Naive thymus-derived CD4-positive, alpha-beta T cell (primary cell): ENCODE measurements around the gene MAT2A. TPM values are rescaled to one million over a fixed set of nuclear protein-coding genes. Genes with fewer than 3 reads are reported as not detected.
A peak's percentile ranks its signal among the peaks of the same experiment; 100 is the strongest.

Experiments used
- ATAC-seq: fragments of 150-1000 bp; cut with Tn5 transposase; 2 replicates; pipeline ENCODE4 v1.10.0; 2021; ENCODE audit warnings: mild to moderate bottlenecking, moderate library complexity
- CTCF ChIA-PET: fragments of 350-600 bp; sonication (Branson Sonifier 250); formaldehyde crosslinking; loops from one replicate; lab custom pipeline; 2021; ENCODE audit warnings: antibody characterized with exemption; lab: Charles Lee
- POLR2A ChIA-PET: fragments of 350-600 bp; sonication (Branson Sonifier 250); formaldehyde crosslinking; loops from one replicate; lab custom pipeline; 2021; ENCODE audit warnings: antibody characterized with exemption, inconsistent platforms; lab: Charles Lee
- DNase-seq, 9 donors: peaks; one replicate each; pipeline versions ENCODE4 v3.0.0 to v3.0.0-alpha.2; 2020 to 2022; ENCODE audit warnings: mixed read lengths in 1 of 9
- H3K27ac ChIP-seq: one replicate; pipeline ENCODE4 v1.7.0; 2013; ENCODE audit warnings: mild to moderate bottlenecking, low read depth, low read length, moderate library complexity
- H3K27me3 ChIP-seq, 2 donors: one replicate each; pipeline ENCODE4 v1.7.0; 2013; ENCODE audit warnings: low read length in 2 of 2, mild to moderate bottlenecking in 2 of 2, moderate library complexity in 2 of 2; ENCODE audit not compliant: control insufficient read depth in 2 of 2, insufficient read depth in 2 of 2
- H3K36me3 ChIP-seq, 3 experiments: 1 replicate in 2 of 3; 2 replicates in 1 of 3; pipeline ENCODE4 v1.7.0; 2013; ENCODE audit warnings: low read length in 3 of 3, mild to moderate bottlenecking in 3 of 3, moderate library complexity in 1 of 3; ENCODE audit not compliant: insufficient read depth in 3 of 3, control insufficient read depth in 2 of 3
- H3K4me1 ChIP-seq, 2 donors: one replicate each; pipeline ENCODE4 v1.7.0; 2013; ENCODE audit warnings: low read length in 2 of 2, mild to moderate bottlenecking in 2 of 2, moderate library complexity in 1 of 2; ENCODE audit not compliant: control insufficient read depth in 2 of 2, insufficient read depth in 2 of 2
- H3K4me3 ChIP-seq: 2 replicates; pipeline ENCODE4 v1.7.0; 2013; ENCODE audit warnings: mild to moderate bottlenecking, low read length
- H3K9me3 ChIP-seq, 3 experiments: 1 replicate in 2 of 3; 2 replicates in 1 of 3; pipeline ENCODE4 v1.7.0; 2013; ENCODE audit warnings: low read length in 3 of 3; ENCODE audit not compliant: control insufficient read depth in 2 of 3
- H3K27ac Mint-ChIP-seq, 9 donors: one replicate each; pipeline ENCODE4 v1.8.0; 2020 to 2022; ENCODE audit warnings: mixed read lengths in 9 of 9, mild to moderate bottlenecking in 8 of 9, moderate library complexity in 5 of 9, inconsistent platforms in 2 of 9
- H3K27me3 Mint-ChIP-seq, 5 donors: one replicate each; pipeline ENCODE4 v1.8.0; 2021 to 2022; ENCODE audit warnings: mixed read lengths in 5 of 5, mild to moderate bottlenecking in 1 of 5
- H3K36me3 Mint-ChIP-seq, 5 donors: one replicate each; pipeline ENCODE4 v1.8.0; 2020 to 2022; ENCODE audit warnings: mixed read lengths in 5 of 5, mild to moderate bottlenecking in 3 of 5, inconsistent platforms in 1 of 5
- H3K4me1 Mint-ChIP-seq, 7 donors: one replicate each; pipeline ENCODE4 v1.8.0; 2020 to 2022; ENCODE audit warnings: mixed read lengths in 7 of 7, mild to moderate bottlenecking in 3 of 7, inconsistent platforms in 1 of 7
- H3K4me3 Mint-ChIP-seq, 10 donors: one replicate each; pipeline ENCODE4 v1.8.0; 2020 to 2022; ENCODE audit warnings: mild to moderate bottlenecking in 10 of 10, mixed read lengths in 10 of 10, moderate library complexity in 6 of 10, inconsistent platforms in 2 of 10
- H3K9me3 Mint-ChIP-seq, 11 donors: one replicate each; pipeline ENCODE4 v1.8.0; 2020 to 2022; ENCODE audit warnings: mixed read lengths in 11 of 11, mild to moderate bottlenecking in 4 of 11, inconsistent platforms in 1 of 11, moderate library complexity in 1 of 11
- intact Hi-C, 2 donors: fragments of 100-400 bp; cut with micrococcal nuclease; formaldehyde crosslinking; loops; one replicate each; pipeline ENCODE4 v1.15.1; 2023
- polyA plus RNA-seq, 2 donors: library from polyadenylated mRNA; unstranded; fragments of 300-500 nt; fragmentation: Illumina TruSeq; gene quantifications; one replicate each; pipeline ENCODE4 v1.2.3, GENCODE V29; 2021
- total RNA-seq, 6 experiments: library from RNA in 5 of 6; stranded (reverse) in 5 of 6; gene quantifications; 1 replicate in 5 of 6; 2 replicates in 1 of 6; pipeline ENCODE4 v1.2.3 and lab custom pipeline; 2021 to 2026

The MAT2A gene
- total RNA-seq = 100 to 1,000 TPM in 4 of 5 experiments, 10 to 100 TPM in 1; 96.3 to 268 (median 178) TPM
- polyA plus RNA-seq = 100 to 1,000 TPM in 1 of 2 donors, 10 to 100 TPM in 1; 79.8 to 120 TPM
- total RNA-seq (lab: John Stamatoyannopoulos, UW) = 162 reads per million, percentile 91 among the genes with 10 or more reads in this experiment

- ChIA-PET POLR2A (interaction anchor here (0.6 to 5.7 kb wide), 32 partner anchors 12 to 1058 kb away, joined by 3 to 74 read pairs (median 6); partner anchors contain the start of genes C2orf68, CAPG, ELMOD3 and GGCX), CTCF (interaction anchor here (0.6 to 3.5 kb wide), 8 partner anchors 12 to 863 kb away, joined by 3 to 31 read pairs (median 4); partner anchors contain the start of gene GGCX)
- Histone ChIP-seq H3K9me3 (no peaks in the 10 kb centered on the region), H3K36me3 (peaks cover 17 to 32% (median 21%) of the 10 kb centered on the region in 3 experiments), H3K27ac (peak within 1 kb of the TSS; percentile 84), H3K4me3 (peak within 1 kb of the TSS; percentile 92), H3K27me3 (no peaks in the 10 kb centered on the region), H3K4me1 (peaks cover 19 to 27% of the 10 kb centered on the region in 2 donors)
- H3K4me1 Mint-ChIP-seq = peaks cover 14 to 58% (median 47%) of the 10 kb centered on the region in 7 donors
- peak; percentile 87 for ATAC-seq
- no peaks in the 10 kb centered on the region for H3K27me3 Mint-ChIP-seq
- intact Hi-C loops = loop anchor here (1.0 to 5.0 kb wide), 14 partner anchors 14 to 349 kb away; partner anchors contain the start of genes ELMOD3 (in 2 of the 2), GGCX (in 2 of the 2), RETSAT (in 2 of the 2) and SH2D6 (in 2 of the 2)
- peak within 1 kb of the TSS; percentile 91 to 98 (median 95) for H3K4me3 Mint-ChIP-seq
- DNase-seq = peak; percentile 72 to 96 (median 88)
- peaks cover 17 to 35% (median 19%) of the 10 kb centered on the region in 5 donors for H3K36me3 Mint-ChIP-seq
- H3K9me3 Mint-ChIP-seq = peaks cover 0 to 1% (median 0%) of the 10 kb centered on the region in 11 donors
- peak within 1 kb of the TSS; percentile 90 to 97 (median 94) for H3K27ac Mint-ChIP-seq
Observed at GRCh38 chr2:85538507-85539360, at the start of gene MAT2A. TSS of gene MAT2A (plus strand) at chr2:85539168. CDS start at chr2:85539288, 120 bp downstream.

GRCh38 chr2:85490861-85491755 is 47.9 kb upstream of the MAT2A start:
- ATAC-seq = no peak
- Mint-ChIP-seq H3K36me3 (peaks cover 0 to 7% (median 4%) of the 10 kb centered on the region in 5 donors), H3K27me3 (peaks cover 0 to 2% (median 0%) of the 10 kb centered on the region in 5 donors), H3K9me3 (peaks cover 0 to 23% (median 10%) of the 10 kb centered on the region in 11 donors), H3K4me1 (no peaks in the 10 kb centered on the region), H3K27ac (no peak overlapping the region), H3K4me3 (no peak overlapping the region)
- no peaks in the 10 kb centered on the region for H3K27me3 ChIP-seq
- DNase-seq = no peak
- peaks cover 0 to 6% (median 0%) of the 10 kb centered on the region in 3 experiments for H3K9me3 ChIP-seq
- H3K36me3 ChIP-seq = no peaks in the 10 kb centered on the region
- intact Hi-C loops = no loop called here
- ChIA-PET POLR2A (no interaction called here), CTCF (no interaction called here)
- no peak overlapping the region for H3K27ac ChIP-seq
- H3K4me3 ChIP-seq = no peak overlapping the region
- no peaks in the 10 kb centered on the region for H3K4me1 ChIP-seq

GRCh38 chr2:85496436-85496835 is 42.5 kb upstream of the MAT2A start:
- ChIA-PET CTCF (no interaction called here), POLR2A (no interaction called here)
- no peak overlapping the region for H3K4me3 Mint-ChIP-seq
- no peak overlapping the region for H3K4me3 ChIP-seq
- H3K9me3 Mint-ChIP-seq = peaks cover 0 to 3% (median 0%) of the 10 kb centered on the region in 11 donors
- intact Hi-C loops = no loop called here
- H3K36me3 Mint-ChIP-seq = peaks cover 0 to 1% (median 0%) of the 10 kb centered on the region in 5 donors
- no peaks in the 10 kb centered on the region for H3K27me3 ChIP-seq
- no peaks in the 10 kb centered on the region for H3K36me3 ChIP-seq
- no peak for DNase-seq
- no peak overlapping the region for H3K27ac ChIP-seq
- H3K27ac Mint-ChIP-seq = no peak overlapping the region
- ATAC-seq = no peak
- H3K9me3 ChIP-seq = no peaks in the 10 kb centered on the region
- H3K4me1 Mint-ChIP-seq = peaks cover 0 to 7% (median 0%) of the 10 kb centered on the region in 7 donors
- peaks cover 0 to 2% (median 0%) of the 10 kb centered on the region in 5 donors for H3K27me3 Mint-ChIP-seq
- H3K4me1 ChIP-seq = no peaks in the 10 kb centered on the region

GRCh38 chr2:85497944-85498630 is 40.9 kb upstream of the MAT2A start:
- CTCF ChIA-PET = no interaction called here
- Histone ChIP-seq H3K4me1 (no peaks in the 10 kb centered on the region), H3K27me3 (no peaks in the 10 kb centered on the region), H3K27ac (no peak overlapping the region), H3K9me3 (no peaks in the 10 kb centered on the region), H3K36me3 (no peaks in the 10 kb centered on the region), H3K4me3 (no peak overlapping the region)
- Mint-ChIP-seq H3K9me3 (peaks cover 0 to 1% (median 0%) of the 10 kb centered on the region in 11 donors), H3K4me3 (no peak overlapping the region), H3K36me3 (no peaks in the 10 kb centered on the region), H3K27me3 (peaks cover 0 to 2% (median 0%) of the 10 kb centered on the region in 5 donors), H3K4me1 (peaks cover 0 to 7% (median 0%) of the 10 kb centered on the region in 7 donors), H3K27ac (peak overlapping the region in 1 of 9 donors; percentile 45)
- ATAC-seq (no peak), DNase-seq (no peak)
- intact Hi-C loops = no loop called here
- POLR2A ChIA-PET = no interaction called here

- Histone ChIP-seq H3K36me3 (no peaks in the 10 kb centered on the region), H3K9me3 (no peaks in the 10 kb centered on the region), H3K4me1 (no peaks in the 10 kb centered on the region), H3K27me3 (no peaks in the 10 kb centered on the region), H3K4me3 (no peak overlapping the region), H3K27ac (no peak overlapping the region)
- DNase-seq = no peak
- H3K27me3 Mint-ChIP-seq = peaks cover 0 to 2% (median 0%) of the 10 kb centered on the region in 5 donors
- peaks cover 0 to 1% (median 0%) of the 10 kb centered on the region in 11 donors for H3K9me3 Mint-ChIP-seq
- H3K4me1 Mint-ChIP-seq = peaks cover 0 to 7% (median 0%) of the 10 kb centered on the region in 7 donors
- ChIA-PET POLR2A (no interaction called here), CTCF (no interaction called here)
- H3K4me3 Mint-ChIP-seq = no peak overlapping the region
- H3K27ac Mint-ChIP-seq = no peak overlapping the region
- no peaks in the 10 kb centered on the region for H3K36me3 Mint-ChIP-seq
- peak; percentile 49 for ATAC-seq
- intact Hi-C loops = no loop called here
Observed at GRCh38 chr2:85501248-85501647, 37.7 kb upstream of the MAT2A start.
